Right renal pelvis (tissue), 4 donors: ENCODE results near the gene PTPDC1. TPM values are rescaled to one million over a fixed set of nuclear protein-coding genes. Genes with fewer than 3 reads are reported as not detected.
A peak's percentile ranks its signal among the peaks of the same experiment; 100 is the strongest.

Source experiments
- DNase-seq, 4 donors: peaks; one replicate each; pipeline ENCODE4 v3.0.0-alpha.2; 2013; ENCODE audit warnings: low read depth in 4 of 4, low spot score in 3 of 4, missing footprints in 1 of 4
- polyA plus RNA-seq, 4 donors: library from polyadenylated mRNA; unstranded; fragments of 120-200 nt; gene quantifications; one replicate each; pipeline ENCODE4 v1.2.1, GENCODE V29; 2013; ENCODE audit not compliant: insufficient read length in 4 of 4

The PTPDC1 gene
- polyA plus RNA-seq, 4 donors, result 9.7 to 11.9 (median 11.6) TPM

GRCh38 chr9:94139672-94140417, 55.6 kb downstream of the PTPDC1 start:
- peak; percentile 43 to 53 (median 52) for DNase-seq

- DNase-seq, result no peak
Observed at GRCh38 chr9:94140418-94140780, 56.1 kb downstream of the PTPDC1 start.

GRCh38 chr9:94140791-94141790, 56.8 kb downstream of the PTPDC1 start:
- no peak for DNase-seq

- no peak for DNase-seq
Observed at GRCh38 chr9:94142353-94142752, 58.1 kb downstream of the PTPDC1 start.

- no peak for DNase-seq
Observed at GRCh38 chr9:94144394-94144793, 60.1 kb downstream of the PTPDC1 start.

- DNase-seq, result no peak
Observed at GRCh38 chr9:94145640-94146039, 61.4 kb downstream of the PTPDC1 start.

- DNase-seq, result no peak
Observed at GRCh38 chr9:94147776-94148175, 63.5 kb downstream of the PTPDC1 start.

GRCh38 chr9:94148419-94148818, 64.2 kb downstream of the PTPDC1 start:
- no peak for DNase-seq

GRCh38 chr9:94149696-94150095, 65.4 kb downstream of the PTPDC1 start:
- no peak for DNase-seq

GRCh38 chr9:94150279-94150828, 66.1 kb downstream of the PTPDC1 start:
- no peak for DNase-seq

GRCh38 chr9:94150890-94151650, 66.8 kb downstream of the PTPDC1 start:
- DNase-seq, result no peak

GRCh38 chr9:94153905-94154304, 69.6 kb downstream of the PTPDC1 start:
- no peak for DNase-seq

GRCh38 chr9:94156348-94157049, 72.2 kb downstream of the PTPDC1 start:
- DNase-seq, result no peak

- peak; percentile 47 to 63 (median 58) for DNase-seq
Observed at GRCh38 chr9:94157050-94157801, 73.0 kb downstream of the PTPDC1 start.

Other genes with a start within 250 kb of the PTPDC1 start
- gene BARX1, start 129.1 kb upstream of the PTPDC1 start, polyA plus RNA-seq, result under 1 TPM; 0.15 to 0.40 (median 0.35) TPM
- 1 to 10 TPM; 5.0 to 7.6 (median 5.3) TPM for gene ZNF169, start 174.8 kb downstream of the PTPDC1 start, polyA plus RNA-seq
- not detected for gene NUTM2F, start 244.2 kb downstream of the PTPDC1 start, polyA plus RNA-seq